ENCODE measurements around the gene PQBP1. TPM values are rescaled to one million over a fixed set of nuclear protein-coding genes. Genes with fewer than 3 reads are reported as not detected.

Gene PQBP1
- total and polyA plus RNA-seq, 2 donors (not counting 1 experiment from before 2014, with no cell fraction given) = 89.9 to 128 TPM

DNA sequence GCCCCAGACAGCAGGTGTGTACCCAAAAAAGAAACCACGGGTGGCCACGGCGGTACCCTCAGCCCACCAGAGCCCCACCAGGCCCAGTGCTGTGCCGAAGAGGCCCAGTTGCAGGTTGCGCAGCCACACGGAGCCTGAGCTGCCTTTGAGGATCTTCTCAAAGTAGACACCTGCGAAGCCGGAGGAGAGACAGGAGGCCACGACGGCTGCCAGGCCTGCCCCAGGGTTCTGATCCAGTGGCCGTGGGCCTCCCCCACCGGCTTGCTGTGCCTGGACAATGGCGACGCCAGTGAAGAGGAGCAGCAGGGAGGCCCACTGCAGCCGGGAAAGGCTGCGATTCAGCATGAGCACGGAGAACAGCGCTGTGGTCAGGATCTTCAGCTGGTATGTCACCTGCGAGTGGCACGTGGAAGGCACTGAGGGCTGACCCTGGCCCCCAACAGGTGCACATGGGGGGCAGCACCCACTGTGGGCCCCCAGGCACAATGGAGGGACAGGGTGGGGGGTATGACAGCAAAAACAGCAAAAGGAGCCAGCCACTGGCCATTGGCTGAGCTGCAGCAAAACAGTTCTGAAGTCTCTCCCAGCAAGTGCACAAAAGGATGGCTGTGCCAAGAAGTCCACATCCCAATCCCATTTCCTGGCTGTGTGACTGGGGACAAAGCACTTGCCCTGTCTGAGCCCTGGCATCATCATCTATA, 7.5 kb downstream of the PQBP1 start:
- Histone ChIP-seq H2AFZ (ENCODE audit: insufficient read depth, low read depth, low read length, poor library complexity, severe bottlenecking) (no peak overlapping the region), H3K36me3 (replicated peaks in 1 of 2; ENCODE audit: control extremely low read depth in 1 of 2, control insufficient read depth in 1 of 2, extremely low read depth in 1 of 2, insufficient read depth in 2 of 2, low read length in 1 of 2) (peaks cover 2 to 24% of the 10 kb centered on the region in 2 experiments), H3K27me3 (replicated peaks in 1 of 4; ENCODE audit: control extremely low read depth in 1 of 4, control insufficient read depth in 3 of 4, insufficient read depth in 4 of 4, low read length in 3 of 4) (no peaks in the 10 kb centered on the region), H3K9me3 (ENCODE audit: control extremely low read depth in 1 of 3, control insufficient read depth in 2 of 3, insufficient read depth in 1 of 3, low read length in 2 of 3) (no peaks in the 10 kb centered on the region), H3K4me3 (ENCODE audit: control extremely low read depth in 1 of 5, extremely low read depth in 1 of 5, insufficient read depth in 1 of 5, low read depth in 2 of 5, low read length in 4 of 5) (no peak overlapping the region), H3K4me1 (ENCODE audit: control insufficient read depth in 2 of 2, insufficient read depth in 2 of 2, low read length in 2 of 2) (peaks cover 0 to 3% of the 10 kb centered on the region in 2 donors), H3K9ac (ENCODE audit: low read length) (no peak overlapping the region), H3K4me2 (replicated peaks; ENCODE audit: low read depth, low read length, poor library complexity, severe bottlenecking) (no peak overlapping the region), H3K27ac (ENCODE audit: low read length in 2 of 2) (no peak overlapping the region), H3K79me2 (ENCODE audit: control insufficient read depth, insufficient read depth, low read length) (peaks cover 9% of the 10 kb centered on the region), H4K20me1 (ENCODE audit: control insufficient read depth, insufficient read depth, low read length, poor library complexity, severe bottlenecking) (peaks cover 8% of the 10 kb centered on the region)
- ChIA-PET POLR2A (interaction anchor here (0.6 kb wide), 1 partner anchor 312 kb away, joined by 4 read pairs; no protein-coding TSS in a partner anchor), CTCF (no interaction called here)
- ATAC-seq (ENCODE audit: low read depth) (no peak), DNase-seq (peak; percentile 8)
- Mint-ChIP-seq H3K27me3 (no peaks in the 10 kb centered on the region), H3K4me3 (no peak overlapping the region), H3K9me3 (ENCODE audit: insufficient read depth) (no peaks in the 10 kb centered on the region), H3K4me1 (no peaks in the 10 kb centered on the region), H3K27ac (no peak overlapping the region)
- intact Hi-C loops (cut with micrococcal nuclease) = no loop called here
- WGBS (ENCODE audit: insufficient coverage) = 91% methylated on average over 13 of the region's 20 CpGs
- TF ChIP-seq, protein P1, sequence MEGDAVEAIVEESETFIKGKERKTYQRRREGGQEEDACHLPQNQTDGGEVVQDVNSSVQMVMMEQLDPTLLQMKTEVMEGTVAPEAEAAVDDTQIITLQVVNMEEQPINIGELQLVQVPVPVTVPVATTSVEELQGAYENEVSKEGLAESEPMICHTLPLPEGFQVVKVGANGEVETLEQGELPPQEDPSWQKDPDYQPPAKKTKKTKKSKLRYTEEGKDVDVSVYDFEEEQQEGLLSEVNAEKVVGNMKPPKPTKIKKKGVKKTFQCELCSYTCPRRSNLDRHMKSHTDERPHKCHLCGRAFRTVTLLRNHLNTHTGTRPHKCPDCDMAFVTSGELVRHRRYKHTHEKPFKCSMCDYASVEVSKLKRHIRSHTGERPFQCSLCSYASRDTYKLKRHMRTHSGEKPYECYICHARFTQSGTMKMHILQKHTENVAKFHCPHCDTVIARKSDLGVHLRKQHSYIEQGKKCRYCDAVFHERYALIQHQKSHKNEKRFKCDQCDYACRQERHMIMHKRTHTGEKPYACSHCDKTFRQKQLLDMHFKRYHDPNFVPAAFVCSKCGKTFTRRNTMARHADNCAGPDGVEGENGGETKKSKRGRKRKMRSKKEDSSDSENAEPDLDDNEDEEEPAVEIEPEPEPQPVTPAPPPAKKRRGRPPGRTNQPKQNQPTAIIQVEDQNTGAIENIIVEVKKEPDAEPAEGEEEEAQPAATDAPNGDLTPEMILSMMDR (IDR thresholded peaks at IDR 0.05) = no peak
- TF ChIP-seq EZH2 (IDR thresholded peaks at IDR 0.05; ENCODE audit: borderline replicate concordance, insufficient read depth, low read depth, low read length, poor library complexity, severe bottlenecking) = no peak

GRCh38 chrX:48908600-48908999, 10.9 kb downstream of the PQBP1 start:
- Histone ChIP-seq H3K9me3 (ENCODE audit: control extremely low read depth in 1 of 3, control insufficient read depth in 2 of 3, insufficient read depth in 1 of 3, low read length in 2 of 3) (no peaks in the 10 kb centered on the region), H4K20me1 (ENCODE audit: control insufficient read depth, insufficient read depth, low read length, poor library complexity, severe bottlenecking) (peaks cover 5% of the 10 kb centered on the region), H3K79me2 (ENCODE audit: control insufficient read depth, insufficient read depth, low read length) (peaks cover 9% of the 10 kb centered on the region), H2AFZ (ENCODE audit: insufficient read depth, low read depth, low read length, poor library complexity, severe bottlenecking) (no peak overlapping the region), H3K4me3 (ENCODE audit: control extremely low read depth in 1 of 5, extremely low read depth in 1 of 5, insufficient read depth in 1 of 5, low read depth in 2 of 5, low read length in 4 of 5) (no peak overlapping the region), H3K4me1 (ENCODE audit: control insufficient read depth in 2 of 2, insufficient read depth in 2 of 2, low read length in 2 of 2) (peaks cover 7 to 23% of the 10 kb centered on the region in 2 donors), H3K4me2 (replicated peaks; ENCODE audit: low read depth, low read length, poor library complexity, severe bottlenecking) (no peak overlapping the region), H3K36me3 (replicated peaks in 1 of 2; ENCODE audit: control extremely low read depth in 1 of 2, control insufficient read depth in 1 of 2, extremely low read depth in 1 of 2, insufficient read depth in 2 of 2, low read length in 1 of 2) (peaks cover 0 to 9% of the 10 kb centered on the region in 2 experiments), H3K27ac (ENCODE audit: low read length in 2 of 2) (no peak overlapping the region), H3K27me3 (replicated peaks in 1 of 4; ENCODE audit: control extremely low read depth in 1 of 4, control insufficient read depth in 3 of 4, insufficient read depth in 4 of 4, low read length in 3 of 4) (no peaks in the 10 kb centered on the region), H3K9ac (ENCODE audit: low read length) (no peak overlapping the region)
- no peak for TF ChIP-seq EZH2 (IDR thresholded peaks at IDR 0.05; ENCODE audit: borderline replicate concordance, insufficient read depth, low read depth, low read length, poor library complexity, severe bottlenecking)
- TF ChIP-seq, protein P1 (IDR thresholded peaks at IDR 0.05) = no peak
- ChIA-PET CTCF (no interaction called here), POLR2A (no interaction called here)
- ATAC-seq (ENCODE audit: low read depth) (no peak), DNase-seq (no peak)
- Mint-ChIP-seq H3K4me1 (peaks cover 25% of the 10 kb centered on the region), H3K27me3 (no peaks in the 10 kb centered on the region), H3K4me3 (no peak overlapping the region), H3K9me3 (ENCODE audit: insufficient read depth) (no peaks in the 10 kb centered on the region), H3K27ac (no peak overlapping the region)
- WGBS (ENCODE audit: insufficient coverage) = no CpG with 5 or more reads among the region's 1 CpG
- intact Hi-C loops (cut with micrococcal nuclease) = no loop called here
